ENCODE data around the gene HMGA1.

DNA sequence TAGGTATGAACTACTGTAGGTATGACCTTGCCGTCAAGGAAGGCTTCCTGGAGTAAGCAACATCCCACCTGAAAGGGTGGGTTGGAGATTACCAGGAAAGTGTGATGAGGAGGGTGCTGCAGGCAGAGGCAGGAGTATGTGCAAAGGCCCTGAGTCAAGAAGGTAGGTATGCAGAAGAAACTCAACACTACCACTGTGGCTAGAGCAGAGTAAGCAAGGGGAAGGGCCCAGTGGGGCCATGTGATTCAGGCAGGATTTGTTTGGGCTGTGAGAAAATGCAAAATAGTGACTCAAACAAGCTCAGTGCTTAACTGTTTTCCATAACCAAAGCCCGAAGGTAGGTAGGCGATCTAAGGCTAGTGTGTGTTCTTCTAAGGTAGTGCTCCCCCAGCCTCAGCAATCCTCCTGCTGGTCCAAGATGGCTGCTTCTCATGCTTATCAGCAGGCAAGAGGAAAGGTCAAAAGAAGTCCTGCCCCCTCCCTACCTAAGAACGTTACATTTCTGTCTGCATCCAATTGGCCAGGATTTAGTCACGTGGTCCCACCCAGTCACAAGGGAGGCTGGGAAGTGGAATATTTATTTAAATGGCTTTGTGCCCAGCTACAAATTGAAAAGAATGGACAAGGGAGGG is 36.2 kb upstream of the HMGA1 start:
- TF ChIP-seq, protein P1, sequence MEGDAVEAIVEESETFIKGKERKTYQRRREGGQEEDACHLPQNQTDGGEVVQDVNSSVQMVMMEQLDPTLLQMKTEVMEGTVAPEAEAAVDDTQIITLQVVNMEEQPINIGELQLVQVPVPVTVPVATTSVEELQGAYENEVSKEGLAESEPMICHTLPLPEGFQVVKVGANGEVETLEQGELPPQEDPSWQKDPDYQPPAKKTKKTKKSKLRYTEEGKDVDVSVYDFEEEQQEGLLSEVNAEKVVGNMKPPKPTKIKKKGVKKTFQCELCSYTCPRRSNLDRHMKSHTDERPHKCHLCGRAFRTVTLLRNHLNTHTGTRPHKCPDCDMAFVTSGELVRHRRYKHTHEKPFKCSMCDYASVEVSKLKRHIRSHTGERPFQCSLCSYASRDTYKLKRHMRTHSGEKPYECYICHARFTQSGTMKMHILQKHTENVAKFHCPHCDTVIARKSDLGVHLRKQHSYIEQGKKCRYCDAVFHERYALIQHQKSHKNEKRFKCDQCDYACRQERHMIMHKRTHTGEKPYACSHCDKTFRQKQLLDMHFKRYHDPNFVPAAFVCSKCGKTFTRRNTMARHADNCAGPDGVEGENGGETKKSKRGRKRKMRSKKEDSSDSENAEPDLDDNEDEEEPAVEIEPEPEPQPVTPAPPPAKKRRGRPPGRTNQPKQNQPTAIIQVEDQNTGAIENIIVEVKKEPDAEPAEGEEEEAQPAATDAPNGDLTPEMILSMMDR (IDR thresholded peaks at IDR 0.05), result no peak
- TF ChIP-seq POLR2A (IDR thresholded peaks at IDR 0.05), result no peak
